SIG-M5 treated with dmso at 0.1 percent for 504 hours (cell line): ENCODE results near the gene SLC12A9.

Source experiments
- DNase-seq: peaks from one replicate; lab custom pipeline; 2025; ENCODE audit not compliant: unreplicated experiment; lab: John Stamatoyannopoulos, UW

Gene SLC12A9

DNA sequence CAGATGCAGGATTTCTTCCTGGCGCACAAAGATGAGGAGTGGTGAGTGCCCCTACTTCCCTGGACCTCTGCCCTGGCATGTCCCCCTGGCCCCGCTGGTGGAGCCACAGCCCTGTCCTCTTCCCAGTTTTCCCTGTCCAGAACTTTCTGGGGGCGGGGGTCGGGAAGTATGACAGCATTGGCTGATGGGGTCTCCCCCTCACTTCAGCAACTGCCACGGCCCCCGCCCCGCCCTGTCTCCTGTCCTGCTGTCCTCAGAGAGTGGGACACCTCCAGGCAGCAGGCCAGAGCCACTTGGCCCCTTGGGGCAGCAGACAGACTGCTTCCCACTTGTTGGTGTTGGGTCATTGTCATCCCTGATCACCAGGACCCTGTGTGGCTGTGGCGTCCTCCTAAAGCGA, 29.7 kb downstream of the SLC12A9 start:
- DNase-seq: no peak

DNA sequence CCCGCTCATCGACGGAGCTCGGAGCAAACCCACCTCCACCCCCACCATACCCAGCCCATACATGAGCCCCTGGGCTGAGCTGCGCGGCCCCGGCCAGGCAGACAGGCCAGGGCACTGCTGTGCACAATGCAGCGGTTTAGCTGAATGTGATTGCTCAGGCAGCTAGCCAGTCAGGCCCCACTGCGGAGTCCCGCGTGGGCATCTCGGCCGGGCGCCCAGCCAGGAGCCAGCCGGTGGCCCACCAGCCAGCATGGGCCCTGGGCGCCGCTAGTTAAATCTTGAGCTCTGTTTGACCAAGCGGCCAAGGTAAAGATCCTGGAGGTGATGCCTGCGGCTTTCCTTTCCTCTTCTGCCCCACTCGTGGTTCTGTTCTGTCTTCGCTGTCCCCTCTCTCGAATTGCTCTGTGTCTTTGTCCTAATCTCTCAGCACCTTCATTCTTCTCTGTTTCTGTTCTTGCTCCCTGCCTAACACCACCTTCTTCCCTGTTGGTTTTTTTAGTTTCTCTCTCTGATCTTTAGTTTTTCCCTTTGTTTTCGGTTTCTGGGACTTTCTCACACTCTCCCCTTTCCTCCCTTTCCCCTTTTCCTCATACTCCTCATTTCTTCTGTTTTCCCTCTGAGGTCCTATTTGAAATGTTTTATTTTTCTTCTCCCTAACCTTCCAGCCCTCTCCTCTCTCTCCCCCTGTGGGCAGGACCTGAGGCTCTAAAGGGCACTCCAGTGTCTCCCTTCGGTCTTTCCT, 30.4 kb downstream of the SLC12A9 start:
- no peak for DNase-seq

DNA sequence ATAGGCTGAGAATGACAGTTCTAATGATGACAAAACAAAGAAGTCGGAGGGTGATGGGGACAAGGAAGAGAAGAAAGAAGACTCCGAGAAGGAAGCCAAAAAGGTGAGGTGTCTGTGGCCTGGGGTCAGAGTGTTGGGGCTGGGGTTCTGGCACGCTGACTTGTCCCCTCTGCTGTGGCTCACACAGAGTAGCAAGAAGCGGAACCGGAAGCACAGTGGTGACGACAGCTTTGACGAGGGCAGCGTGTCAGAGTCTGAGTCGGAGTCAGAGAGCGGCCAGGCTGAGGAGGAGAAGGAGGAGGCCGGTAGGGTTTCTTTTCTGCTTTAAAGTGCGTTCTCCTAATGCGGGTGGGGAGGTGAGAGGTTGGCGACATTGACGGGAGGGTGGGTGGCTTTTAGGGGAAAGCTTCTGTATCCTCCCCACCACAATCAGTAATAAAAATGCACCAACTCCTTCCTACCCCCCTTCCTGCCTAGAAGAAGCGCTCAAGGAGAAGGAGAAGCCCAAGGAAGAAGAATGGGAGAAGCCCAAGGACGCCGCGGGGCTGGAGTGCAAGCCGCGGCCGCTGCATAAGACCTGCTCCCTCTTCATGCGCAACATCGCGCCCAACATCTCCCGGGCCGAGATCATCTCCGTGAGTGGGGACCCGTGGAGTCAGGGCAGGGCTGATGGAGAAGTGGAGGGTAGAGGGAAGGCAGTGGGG, 32.4 kb downstream of the SLC12A9 start:
- peak; percentile 54 for DNase-seq

- DNase-seq: no peak
These were observed 33.1 kb downstream of the SLC12A9 start for GRCh38 chr7:100885440-100886141.

GRCh38 chr7:100886142-100886935, 33.8 kb downstream of the SLC12A9 start:
- no peak for DNase-seq

DNA sequence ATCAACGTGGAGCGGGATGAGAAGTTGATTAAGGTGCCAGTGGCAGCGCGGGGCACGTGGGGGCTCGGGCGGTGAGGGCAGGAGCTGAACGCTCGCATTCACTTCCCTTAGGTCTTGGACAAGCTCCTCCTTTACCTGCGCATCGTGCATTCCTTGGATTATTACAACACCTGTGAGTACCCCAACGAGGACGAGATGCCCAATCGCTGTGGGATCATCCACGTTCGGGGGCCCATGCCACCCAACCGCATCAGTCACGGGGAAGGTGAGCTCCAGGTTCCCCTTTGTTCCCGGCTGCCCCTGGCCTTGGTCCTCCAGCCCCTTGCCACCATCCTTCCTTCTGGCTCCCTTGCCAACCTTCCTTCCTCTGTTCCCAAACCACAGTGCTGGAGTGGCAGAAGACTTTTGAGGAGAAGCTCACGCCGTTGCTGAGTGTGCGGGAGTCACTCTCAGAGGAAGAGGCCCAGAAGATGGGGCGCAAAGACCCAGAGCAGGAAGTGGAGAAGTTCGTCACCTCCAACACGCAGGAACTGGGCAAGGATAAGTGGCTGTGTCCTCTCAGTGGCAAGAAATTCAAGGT, 34.5 kb downstream of the SLC12A9 start:
- DNase-seq: peak; percentile 59

- DNase-seq: peak; percentile 93
These were observed 35.2 kb downstream of the SLC12A9 start for GRCh38 chr7:100887516-100888290.

GRCh38 chr7:100888291-100888987, 35.9 kb downstream of the SLC12A9 start:
- DNase-seq: no peak

- no peak for DNase-seq
These were observed 36.7 kb downstream of the SLC12A9 start, which contains the start of gene UFSP1 for GRCh38 chr7:100888988-100889750. Gene UFSP1 (minus strand): TSS chr7:100889715. CDS start chr7:100889271, 444 bp downstream.

DNA sequence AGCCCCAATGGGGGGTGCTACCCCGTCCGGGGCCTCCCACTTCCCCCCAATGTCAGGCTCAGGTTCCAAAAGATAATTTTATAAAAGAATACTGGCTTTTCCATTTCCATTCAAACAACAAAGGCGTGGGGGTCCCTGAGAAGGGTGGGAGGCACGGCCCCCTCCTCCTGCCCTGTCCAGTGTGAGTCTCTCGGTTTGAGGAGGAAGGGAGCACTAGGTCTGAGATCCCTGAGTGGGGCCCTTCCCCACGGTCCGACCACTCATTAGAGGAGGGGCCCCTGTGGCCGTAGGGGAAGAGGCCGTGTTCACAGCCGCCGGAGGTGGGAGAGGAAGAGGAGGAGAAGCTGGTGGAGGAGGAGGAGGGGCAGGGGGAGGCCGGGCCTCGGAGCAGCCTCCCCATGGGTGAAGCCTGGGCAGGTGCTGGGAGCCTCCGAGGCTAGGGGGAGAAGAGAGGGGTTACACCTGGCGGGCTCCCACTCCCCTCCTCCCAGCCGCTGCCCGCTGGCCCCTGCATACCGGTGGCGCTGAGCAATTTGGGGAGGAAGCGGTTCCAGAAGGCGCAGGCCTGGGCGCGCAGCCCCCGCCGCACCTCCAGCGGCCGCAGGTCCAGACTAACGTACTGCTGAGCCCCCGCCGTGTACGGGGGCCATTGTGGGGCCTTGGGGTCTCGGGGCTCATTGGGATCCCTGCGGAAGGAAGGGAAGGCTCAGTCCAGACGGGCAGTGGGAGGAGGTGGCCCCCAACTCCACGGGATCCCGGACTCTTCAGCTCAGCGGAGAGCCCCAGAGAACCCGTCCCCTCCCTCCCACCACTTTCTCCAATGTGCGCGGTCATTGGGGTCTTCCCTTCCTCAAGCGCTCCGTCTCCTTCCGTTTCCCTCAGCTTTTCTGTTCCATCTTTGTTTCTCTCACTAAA, 38.4 kb downstream of the SLC12A9 start:
- DNase-seq: no peak

DNA sequence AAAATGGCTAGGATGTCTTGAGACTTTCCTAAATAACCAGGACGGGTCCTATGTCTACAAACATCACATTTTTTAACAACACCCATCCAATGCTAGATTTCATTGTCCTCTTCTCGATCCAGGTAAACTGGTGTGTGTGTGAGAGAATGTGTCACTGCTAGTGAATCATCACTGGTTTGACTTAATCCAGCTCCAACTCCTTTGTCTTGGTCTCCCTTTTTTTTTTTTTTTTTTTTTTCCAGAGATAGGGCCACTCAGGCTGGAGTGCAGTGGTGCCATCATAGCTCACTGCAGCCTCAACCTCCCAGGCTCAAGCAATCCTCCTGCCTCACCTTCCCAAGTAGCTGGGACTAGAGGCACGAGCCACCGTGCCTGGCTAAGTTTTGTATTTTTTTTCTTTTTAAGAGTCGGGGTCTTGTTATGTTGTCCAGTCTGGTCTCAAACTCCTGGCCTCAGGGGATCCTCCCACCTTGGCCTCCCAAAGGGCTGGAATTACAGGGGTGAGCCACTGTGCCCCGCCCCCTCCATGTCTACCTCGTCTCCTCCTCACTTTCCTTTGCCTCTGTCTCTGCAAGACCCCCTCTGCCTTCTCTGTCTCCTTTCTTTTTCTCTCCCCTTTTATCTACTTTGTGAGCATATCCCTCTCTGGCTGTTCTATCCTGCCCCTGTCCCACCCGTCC, 39.2 kb downstream of the SLC12A9 start:
- no peak for DNase-seq

DNA sequence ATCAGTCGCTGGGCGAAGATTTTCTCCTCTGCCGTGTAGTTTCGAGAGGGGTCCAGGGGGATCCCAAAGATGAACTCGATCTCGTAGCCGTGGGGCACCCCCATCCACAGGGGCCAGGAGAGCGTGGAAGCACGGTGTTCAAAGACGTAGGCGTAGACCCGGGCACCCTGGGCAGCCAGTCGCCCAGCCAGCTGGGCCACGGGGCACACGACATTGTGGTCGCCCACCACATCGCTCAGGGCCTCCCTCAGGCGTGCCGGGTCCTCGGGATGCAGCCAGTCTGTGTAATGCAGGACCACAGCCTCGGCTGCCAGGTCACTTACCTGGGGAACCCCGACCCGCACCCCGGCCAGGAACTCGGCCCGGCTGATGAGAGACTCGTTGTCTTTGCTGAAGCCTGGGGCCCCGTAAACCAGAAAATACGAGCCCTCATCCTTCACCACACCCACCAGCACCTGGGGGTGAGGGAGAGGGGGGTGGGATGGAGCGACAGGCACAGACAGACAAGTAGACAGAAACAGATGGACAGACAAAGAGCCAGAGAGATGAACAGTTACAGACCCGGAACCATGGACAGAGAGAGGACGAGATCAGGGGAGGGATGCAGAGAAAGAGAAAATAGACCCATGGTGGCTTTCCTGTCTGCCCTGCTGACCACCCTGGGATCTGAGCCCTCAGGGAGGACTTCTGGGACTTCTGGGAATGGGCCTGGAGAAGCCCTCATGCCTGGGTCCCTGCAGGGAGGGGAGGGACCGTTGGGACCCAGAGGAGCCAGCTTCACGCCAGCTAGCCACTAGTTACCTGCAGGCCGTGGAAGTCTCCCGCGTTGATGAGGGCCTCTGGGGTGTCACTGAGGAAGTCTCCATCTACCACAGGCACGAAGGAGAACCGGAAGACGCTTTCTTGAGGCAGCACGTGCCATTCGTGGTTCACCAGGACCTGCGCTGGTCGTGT, 40.1 kb downstream of the SLC12A9 start:
- no peak for DNase-seq

DNA sequence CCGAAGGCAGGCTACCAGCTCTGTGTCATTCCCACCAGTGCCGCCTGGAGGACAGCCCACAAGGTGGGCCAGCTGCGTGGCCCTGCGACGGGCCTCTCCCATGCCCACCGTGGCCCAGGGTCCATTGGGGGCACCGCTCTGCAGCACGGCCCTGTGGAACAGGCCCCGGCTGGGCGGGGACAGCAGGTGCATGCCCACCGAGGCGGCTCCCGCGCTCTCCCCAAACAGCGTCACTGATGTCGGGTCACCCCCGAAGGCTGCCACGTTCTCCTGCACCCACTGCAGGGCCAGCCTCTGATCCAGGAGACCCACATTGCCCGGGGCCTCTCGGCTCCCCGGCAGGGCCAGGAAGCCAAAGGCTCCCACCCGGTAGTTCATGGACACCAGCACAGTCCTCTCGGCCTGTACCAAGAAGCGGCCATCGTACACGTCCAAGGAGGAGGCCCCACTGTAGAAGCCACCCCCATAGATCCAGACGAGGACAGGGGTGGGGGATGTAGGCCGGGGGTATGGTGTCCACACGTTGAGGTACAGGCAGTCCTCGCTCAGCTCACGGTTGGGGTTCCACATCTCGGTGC, 40.9 kb downstream of the SLC12A9 start:
- no peak for DNase-seq

DNA sequence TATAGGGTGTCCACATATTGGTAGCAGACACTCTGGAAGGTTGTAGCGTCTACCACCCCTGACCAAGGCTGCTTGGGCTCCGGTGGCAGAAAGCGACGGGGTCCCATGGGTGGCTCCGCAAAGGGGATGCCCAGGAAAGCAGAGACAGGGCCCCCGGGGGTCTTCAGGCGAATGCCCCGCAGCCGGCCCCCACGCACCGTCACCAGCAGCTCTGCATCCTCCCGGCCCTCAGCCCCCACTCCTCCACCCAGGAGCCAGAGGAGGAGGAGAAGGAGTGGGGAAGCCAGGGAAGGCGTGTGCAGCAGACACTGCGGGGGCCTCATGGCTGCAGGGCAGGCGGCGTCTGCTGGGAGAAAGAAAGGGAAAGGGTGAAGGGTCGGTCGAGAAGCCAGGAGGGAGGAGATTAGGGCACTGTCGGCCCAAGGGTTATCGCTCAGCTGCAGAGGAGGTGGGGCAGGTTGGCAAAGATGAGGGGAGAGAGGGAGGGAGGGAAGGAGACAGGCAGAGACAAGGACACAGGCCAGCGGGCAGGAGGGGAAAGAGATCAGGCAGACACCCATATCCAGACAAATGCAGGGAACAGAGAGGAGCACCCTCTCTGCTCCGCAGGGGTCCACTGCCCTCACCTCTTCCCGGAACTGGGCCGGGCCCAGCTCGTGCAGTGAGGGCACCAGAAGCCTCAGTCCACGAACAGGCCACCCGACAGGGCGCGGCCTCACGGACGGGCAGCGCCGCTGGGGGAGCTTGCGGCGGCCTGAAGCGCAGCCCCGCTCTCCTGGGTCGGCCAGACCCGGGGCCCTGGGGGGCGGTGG, 41.6 kb downstream of the SLC12A9 start:
- DNase-seq: no peak
